GM12878 (cell line): ENCODE results near the gene PNLDC1. TPM values are rescaled to one million over a fixed set of nuclear protein-coding genes. Genes with fewer than 3 reads are reported as not detected.

Experiments used
- ATAC-seq: fragments of 200-7000 bp; cut with Tn5 transposase; 3 replicates; pipeline ENCODE4 v1.9.1; 2020; ENCODE audit warnings: mild to moderate bottlenecking, moderate library complexity
- BruUV-seq: library from RNA; stranded (reverse); fragments of 400-500 nt; replicated peaks from 2 replicates; lab custom pipeline; 2021; lab: Mats Ljungman, UMichigan
- CTCF ChIA-PET: fragments of 300-600 bp; sonication (Branson Sonifier 250); formaldehyde crosslinking; extraction: SDS; loops from one replicate; lab custom pipeline; 2021; ENCODE audit warnings: inconsistent platforms; lab: Yijun Ruan, JAX
- POLR2A ChIA-PET: fragments of 350-600 bp; formaldehyde crosslinking; extraction: SDS; loops from one replicate; lab custom pipeline; 2021; ENCODE audit warnings: inconsistent platforms; lab: Charles Lee
- RAD21 ChIA-PET: fragments of 300-600 bp; sonication (Branson Sonifier 250); formaldehyde crosslinking; loops from one replicate; lab custom pipeline; 2023; ENCODE audit warnings: antibody characterized with exemption; ENCODE audit not compliant: unreplicated experiment; lab: Charles Lee
- SMC1A ChIA-PET: fragments of 300-600 bp; sonication (Branson Sonifier 250); formaldehyde crosslinking; loops from one replicate; lab custom pipeline; 2023; ENCODE audit not compliant: unreplicated experiment, uncharacterized antibody; lab: Charles Lee
- DNase-seq: peaks from one replicate; pipeline ENCODE4 v3.0.0-alpha.2; 2011; ENCODE audit warnings: low read depth, low spot score
- FAIRE-seq: peaks from 3 replicates; lab custom pipeline; 2011; peaks lifted over from hg19 to GRCh38; lab: Jason Lieb, UNC
- H2AFZ ChIP-seq: 2 replicates; pipeline ENCODE4 v1.6.0; 2011; ENCODE audit warnings: low read depth, low read length, control low read depth; ENCODE audit not compliant: control insufficient read depth
- H3K27ac ChIP-seq: 2 replicates; pipeline ENCODE4 v1.5.1; 2011; ENCODE audit warnings: control low read depth; ENCODE audit not compliant: control insufficient read depth, insufficient read depth
- H3K27me3 ChIP-seq, 2 experiments: replicated peaks in 1 of 2; 2 replicates each; pipeline versions ENCODE4 v1.6.0 to v1.6.1; 2011; ENCODE audit warnings: low read length in 1 of 2; ENCODE audit not compliant: control insufficient read depth in 2 of 2, insufficient read depth in 2 of 2
- H3K36me3 ChIP-seq, 2 experiments: 2 replicates each; pipeline ENCODE4 v1.5.1; 2011; ENCODE audit warnings: low read length in 1 of 2; ENCODE audit not compliant: control insufficient read depth in 2 of 2, insufficient read depth in 2 of 2
- H3K4me1 ChIP-seq: 2 replicates; pipeline ENCODE4 v1.6.1; 2011; ENCODE audit warnings: mild to moderate bottlenecking, low read length, moderate library complexity, mixed read lengths; ENCODE audit not compliant: control insufficient read depth, insufficient read depth
- H3K4me2 ChIP-seq: 2 replicates; pipeline ENCODE4 v1.6.0; 2011; ENCODE audit warnings: control low read depth; ENCODE audit not compliant: control insufficient read depth, insufficient read depth
- H3K4me3 ChIP-seq: fragments of 200-600 bp; sonication (generic); 2 replicates; pipeline ENCODE4 v1.5.1; 2016
- H3K79me2 ChIP-seq: 2 replicates; pipeline ENCODE4 v1.6.0; 2011; ENCODE audit warnings: low read length; ENCODE audit not compliant: control insufficient read depth, insufficient read depth
- H3K9ac ChIP-seq: 2 replicates; pipeline ENCODE4 v1.8.0; 2011; ENCODE audit warnings: low read length, control low read depth, mixed read lengths; ENCODE audit not compliant: control insufficient read depth, insufficient read depth
- H3K9me3 ChIP-seq: replicated peaks from 3 replicates; pipeline ENCODE4 v1.5.1; 2011; ENCODE audit warnings: mild to moderate bottlenecking, low read length; ENCODE audit not compliant: control insufficient read depth, insufficient read depth
- H4K20me1 ChIP-seq: 2 replicates; pipeline ENCODE4 v1.6.0; 2011; ENCODE audit not compliant: control insufficient read depth, insufficient read depth
- BACH1 ChIP-seq: fragments of 450-650 bp; IDR thresholded peaks from 2 replicates; pipeline ENCODE4 v1.6.1; 2017; ENCODE audit warnings: mild to moderate bottlenecking, borderline replicate concordance
- BCLAF1 ChIP-seq: fragments of 450-650 bp; IDR thresholded peaks from 2 replicates; pipeline ENCODE4 v1.6.1; 2017; ENCODE audit warnings: antibody characterized with exemption, mild to moderate bottlenecking, moderate library complexity
- CREM ChIP-seq: IDR thresholded peaks from 2 replicates; pipeline ENCODE4 v1.6.1; 2014; ENCODE audit warnings: antibody characterized with exemption, low read depth
- CTCF ChIP-seq, 3 experiments: IDR thresholded peaks in 2 of 3; conservative IDR thresholded peaks in 1 of 3; 2 replicates each; pipeline ENCODE4 v1.5.1; 2011; ENCODE audit warnings: low read depth in 3 of 3, low read length in 3 of 3, mild to moderate bottlenecking in 3 of 3, control low read depth in 2 of 3, moderate library complexity in 2 of 3, inconsistent platforms in 1 of 3, mixed read lengths in 1 of 3; ENCODE audit not compliant: control insufficient read depth in 2 of 3, insufficient read depth in 1 of 3; ENCODE audit errors: extremely low read depth in 1 of 3
- EED ChIP-seq: sonication (generic); IDR thresholded peaks from 2 replicates; pipeline ENCODE4 v1.6.1; 2016; ENCODE audit warnings: antibody characterized with exemption, low read depth
- ETV6 ChIP-seq, 2 experiments: fragments of 450-650 bp in 1 of 2; IDR thresholded peaks in 1 of 2; conservative IDR thresholded peaks in 1 of 2; 2 replicates each; pipeline ENCODE4 v1.6.1; 2014; ENCODE audit warnings: antibody characterized with exemption in 1 of 2, borderline replicate concordance in 1 of 2, low read depth in 1 of 2, mild to moderate bottlenecking in 1 of 2, moderate library complexity in 1 of 2
- EZH2 ChIP-seq: IDR thresholded peaks from 2 replicates; pipeline ENCODE4 v1.6.1; 2012; ENCODE audit warnings: low read depth, mild to moderate bottlenecking, control low read depth, inconsistent platforms, low read length, borderline replicate concordance; ENCODE audit not compliant: control insufficient read depth
- IKZF1 ChIP-seq: fragments of 450-650 bp; conservative IDR thresholded peaks from 2 replicates; pipeline ENCODE4 v1.6.1; 2017; ENCODE audit warnings: antibody characterized with exemption, mild to moderate bottlenecking
- MYB ChIP-seq: fragments of 150-350 bp; IDR thresholded peaks from 2 replicates; pipeline ENCODE4 v1.6.1; 2014; ENCODE audit warnings: mild to moderate bottlenecking, low read depth, low read length, borderline replicate concordance
- PAX8 ChIP-seq: fragments of 450-650 bp; IDR thresholded peaks from 2 replicates; pipeline ENCODE4 v1.6.1; 2017; ENCODE audit warnings: mild to moderate bottlenecking, moderate library complexity
- POU2F2 ChIP-seq: IDR thresholded peaks from 3 replicates; pipeline ENCODE4 v1.6.1; 2011; ENCODE audit warnings: low read depth, mild to moderate bottlenecking, low read length, borderline replicate concordance
- ZNF384 ChIP-seq: IDR thresholded peaks from 2 replicates; pipeline ENCODE4 v1.6.1; 2012; ENCODE audit warnings: low read depth, mild to moderate bottlenecking, low read length, improper control_type of control experiment, borderline replicate concordance
- WGBS: methylation state at CpG from one replicate; pipeline ENCODE4 v1.1.6; 2016; ENCODE audit warnings: low lambda C conversion rate; ENCODE audit not compliant: insufficient replicate concordance, insufficient coverage; ENCODE audit errors: missing lambda C conversion rate; 5-methylcytosine and 5-hydroxymethylcytosine counted together
- in situ Hi-C: fragments of 300-500 bp; cut with MboI; formaldehyde crosslinking; loops from 9 replicates; pipeline ENCODE4 v1.14.3; 2018; ENCODE audit warnings: mixed read lengths
- intact Hi-C: fragments of 100-400 bp; cut with micrococcal nuclease; formaldehyde crosslinking; loops from one replicate; pipeline ENCODE4 v1.14.2; 2022; ENCODE audit not compliant: unreplicated experiment
- polyA plus RNA-seq, 11 experiments: library from polyadenylated mRNA; depleted of rRNA in 4 of 11; unstranded in 6 of 11; stranded (reverse) in 5 of 11; fragments of >200 nt; fragmentation: Nextera tagmentation in 4 of 11; fragmentation: Illumina TruSeq in 1 of 11; extraction: Ambion mirVana in 4 of 11; extraction: Trizol in 1 of 11; gene quantifications; 1 replicate in 1 of 11; 2 replicates in 10 of 11; pipeline versions ENCODE4 v1.2.1 to v1.2.3, GENCODE V29; 2011 to 2016; ENCODE audit warnings: inconsistent platforms in 2 of 11, missing spikeins in 2 of 11, low read depth in 1 of 11
- total RNA-seq, 4 experiments: library from RNA; depleted of rRNA in 3 of 4; stranded (reverse); fragments of >200 nt in 3 of 4; fragmentation: Illumina TruSeq in 1 of 4; extraction: Trizol in 1 of 4; gene quantifications; 2 replicates each; pipeline versions ENCODE4 v1.2.1 to v1.2.3, GENCODE V29; 2013 to 2021
- TF ChIP-seq, protein P1 (sequence below): fragments of 450-650 bp; formaldehyde crosslinking; IDR thresholded peaks from 2 replicates; pipeline ENCODE4 v1.4.0; 2020; ENCODE audit warnings: mild to moderate bottlenecking, moderate library complexity

The PNLDC1 gene
- total and polyA plus RNA-seq, 10 of the 15 experiments (the other 5 are each of a cell fraction or from before 2014, with no cell fraction given): 0.06 to 0.25 (median 0.09) TPM; not detected in 2

DNA sequence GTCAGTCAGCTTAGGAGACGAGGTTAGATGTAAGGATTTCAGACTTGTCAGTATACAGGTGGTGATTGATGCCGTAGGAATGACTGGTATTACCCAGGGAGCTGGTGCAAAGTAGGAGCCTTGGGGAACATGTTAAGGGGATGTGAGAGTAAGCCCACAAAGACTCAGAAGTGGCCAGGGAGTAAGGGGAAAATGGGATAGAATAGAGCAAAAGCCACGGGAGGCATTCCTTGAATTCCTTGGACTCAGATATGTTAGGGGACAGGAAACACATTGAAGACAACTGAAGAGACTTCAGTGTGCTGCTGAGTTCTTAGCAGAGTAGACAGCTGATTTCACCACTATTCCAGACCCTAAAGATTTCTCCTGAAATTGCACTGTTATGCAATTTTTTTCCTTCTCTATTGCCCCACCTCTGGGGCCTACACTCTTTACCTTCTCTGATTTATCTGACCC is 39.4 kb upstream of the PNLDC1 start:
- ChIA-PET POLR2A (interaction anchor here (1.0 to 4.8 kb wide), 11 partner anchors 8 to 219 kb away, joined by 3 to 50 read pairs (median 5); partner anchors contain the start of genes MRPL18, TCP1 and WTAP), RAD21 (interaction anchor here (0.8 to 2.3 kb wide), 3 partner anchors 30 to 34 kb away, joined by 3 to 10 read pairs (median 8); partner anchors contain the start of genes MRPL18 and WTAP), SMC1A (interaction anchor here (0.8 to 3.6 kb wide), 9 partner anchors 13 to 69 kb away, joined by 3 to 20 read pairs (median 6); partner anchors contain the start of genes MRPL18, TCP1 and WTAP), CTCF (interaction anchor here (0.9 to 1.9 kb wide), 7 partner anchors 9 to 69 kb away, joined by 3 to 8 read pairs (median 5); partner anchors contain the start of gene WTAP)
- ATAC-seq (no peak), DNase-seq (no peak), FAIRE-seq (no peak)
- Histone ChIP-seq H2AFZ (no peak overlapping the region), H3K27me3 (no peaks in the 10 kb centered on the region), H3K36me3 (peaks cover 2 to 24% of the 10 kb centered on the region in 2 experiments), H3K27ac (peak overlapping the region; percentile 96; the same call in 1 of the 2 replicates), H3K9ac (peak overlapping the region; percentile 81), H4K20me1 (no peaks in the 10 kb centered on the region), H3K79me2 (peaks cover 26% of the 10 kb centered on the region), H3K4me3 (peak overlapping the region; percentile 88), H3K4me2 (peak overlapping the region; percentile 56), H3K9me3 (no peaks in the 10 kb centered on the region), H3K4me1 (peaks cover 5% of the 10 kb centered on the region)
- no TSS peak for BruUV-seq
- intact Hi-C loops (no loop called here), in situ Hi-C loops (no loop called here)
- WGBS: 59% methylated on average over 3 of the region's 3 CpGs
- TF ChIP-seq, protein P1, sequence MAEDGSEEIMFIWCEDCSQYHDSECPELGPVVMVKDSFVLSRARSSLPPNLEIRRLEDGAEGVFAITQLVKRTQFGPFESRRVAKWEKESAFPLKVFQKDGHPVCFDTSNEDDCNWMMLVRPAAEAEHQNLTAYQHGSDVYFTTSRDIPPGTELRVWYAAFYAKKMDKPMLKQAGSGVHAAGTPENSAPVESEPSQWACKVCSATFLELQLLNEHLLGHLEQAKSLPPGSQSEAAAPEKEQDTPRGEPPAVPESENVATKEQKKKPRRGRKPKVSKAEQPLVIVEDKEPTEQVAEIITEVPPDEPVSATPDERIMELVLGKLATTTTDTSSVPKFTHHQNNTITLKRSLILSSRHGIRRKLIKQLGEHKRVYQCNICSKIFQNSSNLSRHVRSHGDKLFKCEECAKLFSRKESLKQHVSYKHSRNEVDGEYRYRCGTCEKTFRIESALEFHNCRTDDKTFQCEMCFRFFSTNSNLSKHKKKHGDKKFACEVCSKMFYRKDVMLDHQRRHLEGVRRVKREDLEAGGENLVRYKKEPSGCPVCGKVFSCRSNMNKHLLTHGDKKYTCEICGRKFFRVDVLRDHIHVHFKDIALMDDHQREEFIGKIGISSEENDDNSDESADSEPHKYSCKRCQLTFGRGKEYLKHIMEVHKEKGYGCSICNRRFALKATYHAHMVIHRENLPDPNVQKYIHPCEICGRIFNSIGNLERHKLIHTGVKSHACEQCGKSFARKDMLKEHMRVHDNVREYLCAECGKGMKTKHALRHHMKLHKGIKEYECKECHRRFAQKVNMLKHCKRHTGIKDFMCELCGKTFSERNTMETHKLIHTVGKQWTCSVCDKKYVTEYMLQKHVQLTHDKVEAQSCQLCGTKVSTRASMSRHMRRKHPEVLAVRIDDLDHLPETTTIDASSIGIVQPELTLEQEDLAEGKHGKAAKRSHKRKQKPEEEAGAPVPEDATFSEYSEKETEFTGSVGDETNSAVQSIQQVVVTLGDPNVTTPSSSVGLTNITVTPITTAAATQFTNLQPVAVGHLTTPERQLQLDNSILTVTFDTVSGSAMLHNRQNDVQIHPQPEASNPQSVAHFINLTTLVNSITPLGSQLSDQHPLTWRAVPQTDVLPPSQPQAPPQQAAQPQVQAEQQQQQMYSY (CRISPR knock-in tag): no peak
- no peak for TF ChIP-seq CREM
- no peak for TF ChIP-seq BACH1
- TF ChIP-seq IKZF1: no peak
- no peak for TF ChIP-seq BCLAF1
- TF ChIP-seq ETV6 (conservative IDR thresholded peaks at IDR 0.05 in 1 of 2, IDR thresholded peaks at IDR 0.05 in 1 of 2; ENCODE audit: borderline replicate concordance in 1 of 2, low read depth in 1 of 2): no peak
- TF ChIP-seq ZNF384: no peak
- TF ChIP-seq PAX8: no peak
- no peak for TF ChIP-seq MYB
- no peak for TF ChIP-seq CTCF (IDR thresholded peaks at IDR 0.05 in 2 of 3, conservative IDR thresholded peaks at IDR 0.05 in 1 of 3; ENCODE audit: control insufficient read depth in 2 of 3, extremely low read depth in 1 of 3, insufficient read depth in 1 of 3, low read depth in 3 of 3, low read length in 3 of 3)
- no peak for TF ChIP-seq POU2F2
- no peak for TF ChIP-seq EZH2
- TF ChIP-seq EED: no peak
